Fibroblast of pulmonary artery (primary cell): ENCODE data around the gene CPSF4L.

Source experiments
- DNase-seq: peaks from one replicate; pipeline ENCODE4 v3.0.0-alpha.2; 2010; ENCODE audit warnings: low read depth
- H3K4me3 ChIP-seq: replicated peaks from 2 replicates; pipeline ENCODE4 v1.5.1; 2011; ENCODE audit warnings: low read depth, mild to moderate bottlenecking, control low read depth, low read length, moderate library complexity
- CTCF ChIP-seq: IDR thresholded peaks from 2 replicates; pipeline ENCODE4 v1.5.1; 2011; ENCODE audit warnings: mild to moderate bottlenecking, control low read depth, low read length, inconsistent platforms; ENCODE audit errors: missing control alignments

The CPSF4L gene

GRCh38 chr17:73289549-73290254 is 28.0 kb upstream of the CPSF4L start:
- no peak for TF ChIP-seq CTCF
- no peak overlapping the region for H3K4me3 ChIP-seq
- DNase-seq: no peak

- DNase-seq: no peak
- H3K4me3 ChIP-seq: no peak overlapping the region
- TF ChIP-seq CTCF: no peak
These were observed 27.0 kb upstream of the CPSF4L start for GRCh38 chr17:73288534-73289302.

GRCh38 chr17:73286863-73287296 is 25.2 kb upstream of the CPSF4L start:
- H3K4me3 ChIP-seq: no peak overlapping the region
- peak; percentile 88 for DNase-seq
- no peak for TF ChIP-seq CTCF

GRCh38 chr17:73285916-73286862 is 24.5 kb upstream of the CPSF4L start:
- H3K4me3 ChIP-seq: no peak overlapping the region

GRCh38 chr17:73285603-73285908 is 23.9 kb upstream of the CPSF4L start:
- no peak for TF ChIP-seq CTCF
- no peak for DNase-seq
- H3K4me3 ChIP-seq: no peak overlapping the region

More at GRCh38 chr17:73285916-73286862, 24.5 kb upstream of the CPSF4L start:
- DNase-seq: no peak
- no peak for TF ChIP-seq CTCF

- no peak overlapping the region for H3K4me3 ChIP-seq
- TF ChIP-seq CTCF: no peak
- no peak for DNase-seq
These were observed 23.4 kb upstream of the CPSF4L start for GRCh38 chr17:73284906-73285602.
